Glutamatergic neuron (in vitro differentiated cells): Measurements from ENCODE around the gene SLC49A4. TPM values are rescaled to one million over a fixed set of nuclear protein-coding genes. Genes with fewer than 3 reads are reported as not detected.

Experiments used
- DNase-seq: peaks from one replicate; pipeline ENCODE4 v3.0.0; 2022
- H3K27ac Mint-ChIP-seq: one replicate; pipeline ENCODE4 v1.8.0; 2020; ENCODE audit warnings: mild to moderate bottlenecking, mixed read lengths, inconsistent platforms; ENCODE audit not compliant: unreplicated experiment
- H3K27me3 Mint-ChIP-seq: one replicate; pipeline ENCODE4 v1.8.0; 2020; ENCODE audit warnings: mild to moderate bottlenecking, moderate library complexity, mixed read lengths, inconsistent platforms; ENCODE audit not compliant: unreplicated experiment
- H3K36me3 Mint-ChIP-seq: one replicate; pipeline ENCODE4 v1.8.0; 2020; ENCODE audit warnings: mild to moderate bottlenecking, mixed read lengths, inconsistent platforms; ENCODE audit not compliant: unreplicated experiment
- H3K4me1 Mint-ChIP-seq: one replicate; pipeline ENCODE4 v1.8.0; 2020; ENCODE audit warnings: mild to moderate bottlenecking, low read depth, mixed read lengths, inconsistent platforms; ENCODE audit not compliant: unreplicated experiment
- H3K4me3 Mint-ChIP-seq: one replicate; pipeline ENCODE4 v1.8.0; 2020; ENCODE audit warnings: mild to moderate bottlenecking, mixed read lengths, inconsistent platforms; ENCODE audit not compliant: unreplicated experiment
- H3K9me3 Mint-ChIP-seq: one replicate; pipeline ENCODE4 v1.8.0; 2020; ENCODE audit warnings: mild to moderate bottlenecking, moderate library complexity, mixed read lengths, inconsistent platforms; ENCODE audit not compliant: unreplicated experiment
- CTCF ChIP-seq: fragments of 200-600 bp; sonication (generic); IDR thresholded peaks from one replicate; pipeline ENCODE4 v1.5.0; 2021; ENCODE audit not compliant: partially characterized antibody, unreplicated experiment
- total RNA-seq: library from RNA; stranded (reverse); fragmentation: NEBNext Ultra II Directional; extraction: Animal tissue kit (Norgen Biotek cat#: 25700); gene quantifications from one replicate; pipeline ENCODE4 v1.2.1, GENCODE V29; 2021; ENCODE audit not compliant: unreplicated experiment

SLC49A4 gene
- total RNA-seq, 1 donor from 2014 or later = 8.6 TPM

- peaks cover 5% of the 10 kb centered on the region for H3K27me3 Mint-ChIP-seq
Observed at GRCh38 chr3:122912772-122913538, 118.1 kb downstream of the SLC49A4 start.

GRCh38 chr3:122913539-122914100, 118.8 kb downstream of the SLC49A4 start:
- Mint-ChIP-seq H3K4me3 (no peak overlapping the region), H3K36me3 (peaks cover 5% of the 10 kb centered on the region), H3K4me1 (peaks cover 7% of the 10 kb centered on the region), H3K27ac (no peak overlapping the region), H3K27me3 (peaks cover 5% of the 10 kb centered on the region), H3K9me3 (no peaks in the 10 kb centered on the region)
- DNase-seq = no peak
- TF ChIP-seq CTCF = no peak

More at GRCh38 chr3:122912772-122913538, 118.1 kb downstream of the SLC49A4 start:
- Mint-ChIP-seq H3K9me3 (peaks cover 1% of the 10 kb centered on the region), H3K4me1 (peaks cover 11% of the 10 kb centered on the region), H3K36me3 (peaks cover 5% of the 10 kb centered on the region), H3K27ac (no peak overlapping the region), H3K4me3 (no peak overlapping the region)
- no peak for DNase-seq
- no peak for TF ChIP-seq CTCF

GRCh38 chr3:122915300-122916055, 120.6 kb downstream of the SLC49A4 start:
- H3K27ac Mint-ChIP-seq = no peak overlapping the region
- TF ChIP-seq CTCF = no peak
- peaks cover 2% of the 10 kb centered on the region for H3K27me3 Mint-ChIP-seq
- H3K4me1 Mint-ChIP-seq = no peaks in the 10 kb centered on the region
- no peak for DNase-seq
- peaks cover 5% of the 10 kb centered on the region for H3K36me3 Mint-ChIP-seq
- no peak overlapping the region for H3K4me3 Mint-ChIP-seq
- peaks cover 4% of the 10 kb centered on the region for H3K9me3 Mint-ChIP-seq

GRCh38 chr3:122916084-122916483, 121.2 kb downstream of the SLC49A4 start:
- TF ChIP-seq CTCF = no peak
- H3K4me1 Mint-ChIP-seq = no peaks in the 10 kb centered on the region
- peaks cover 4% of the 10 kb centered on the region for H3K9me3 Mint-ChIP-seq
- H3K36me3 Mint-ChIP-seq = peaks cover 5% of the 10 kb centered on the region
- no peak overlapping the region for H3K4me3 Mint-ChIP-seq
- DNase-seq = no peak
- H3K27me3 Mint-ChIP-seq = no peaks in the 10 kb centered on the region
- H3K27ac Mint-ChIP-seq = no peak overlapping the region
